Adrenal gland (tissue), 5 donors: Measurements from ENCODE around the gene KIRREL3.

Source experiments
- CTCF ChIP-seq, 6 experiments: fragments of 450-650 bp in 4 of 6; fragments of 200-600 bp in 2 of 6; sonication (generic) in 1 of 6; IDR thresholded peaks; 1 replicate in 5 of 6; 2 replicates in 1 of 6; pipeline versions ENCODE4 v1.5.1 to v1.8.0; 2016 to 2021; ENCODE audit warnings: antibody characterized with exemption in 6 of 6, mild to moderate bottlenecking in 2 of 6, moderate library complexity in 1 of 6
- POLR2A ChIP-seq, 2 donors: fragments of 450-650 bp; IDR thresholded peaks; one replicate each; pipeline ENCODE4 v1.6.1; 2017; ENCODE audit warnings: antibody characterized with exemption in 2 of 2, mild to moderate bottlenecking in 2 of 2, moderate library complexity in 1 of 2
- donor health status: DM: no; HTN: no; CAD: no.

- TF ChIP-seq CTCF (IDR thresholded peaks at IDR 0.05) (no peak), POLR2A (IDR thresholded peaks at IDR 0.05) (no peak)
Measured at GRCh38 chr11:126525702-126526101, 474.9 kb downstream of the KIRREL3 start.
